NOMO-1 treated with dmso at 0.1 percent for 144 hours (cell line): ENCODE measurements around the gene DGKD.
"Not testable (repeated sequence)": the region's sequence is repeated elsewhere in the genome, so short reads cannot be mapped to it uniquely, and the experiment has no call there.

Experiments
- DNase-seq: peaks from one replicate; lab custom pipeline; 2025; ENCODE audit not compliant: unreplicated experiment; lab: John Stamatoyannopoulos, UW

DGKD gene

DNA sequence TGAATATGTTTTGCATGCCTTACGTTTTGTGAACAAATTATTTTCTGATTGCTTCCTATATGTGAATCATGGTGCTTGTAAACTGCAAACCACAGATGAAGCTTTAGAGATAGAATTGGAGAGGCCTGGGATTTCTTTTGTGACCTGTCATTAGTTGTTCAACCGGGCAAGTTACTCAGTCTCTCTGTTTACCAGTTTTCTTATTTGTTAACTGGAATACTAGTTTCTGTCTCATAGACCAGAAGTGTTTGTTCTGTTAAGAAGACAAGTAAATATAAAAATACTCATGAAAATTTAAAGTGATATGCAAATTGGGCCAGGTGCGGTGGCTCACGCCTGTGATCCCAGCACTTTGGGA, 27.3 kb downstream of the DGKD start:
- no peak for DNase-seq

GRCh38 chr2:233384015-233384414, 29.7 kb downstream of the DGKD start:
- no peak for DNase-seq

- DNase-seq, result no peak
These were observed 30.7 kb downstream of the DGKD start for GRCh38 chr2:233384811-233385488.

DNA sequence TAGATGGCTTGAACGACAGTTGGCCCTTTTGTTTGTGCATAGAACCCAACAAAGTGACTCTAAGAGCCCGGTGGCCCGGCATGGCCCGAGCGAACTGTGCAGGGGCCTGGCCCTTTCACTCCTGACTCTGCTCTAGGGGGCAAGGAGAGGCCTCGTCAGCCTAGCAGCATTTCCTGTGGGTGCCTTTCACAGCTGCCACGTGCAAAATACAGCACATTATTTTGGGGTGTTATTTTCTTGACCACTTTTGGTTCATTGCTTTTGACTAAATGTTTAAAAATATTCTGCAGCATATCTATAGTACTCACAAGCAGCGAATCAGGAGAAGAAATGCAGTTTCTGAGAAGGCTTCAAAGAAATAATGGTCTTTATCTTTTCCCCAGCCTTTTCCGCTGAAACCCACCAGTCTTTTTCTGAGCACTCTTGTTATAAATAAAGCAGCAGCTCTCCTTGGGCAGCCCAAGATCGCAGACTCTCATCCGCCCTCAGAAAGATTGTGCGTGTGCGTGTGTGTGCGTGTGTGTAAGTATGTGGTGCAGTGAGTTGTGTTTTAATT, 31.3 kb downstream of the DGKD start:
- no peak for DNase-seq

GRCh38 chr2:233386382-233387041, 32.2 kb downstream of the DGKD start:
- DNase-seq, result no peak

DNA sequence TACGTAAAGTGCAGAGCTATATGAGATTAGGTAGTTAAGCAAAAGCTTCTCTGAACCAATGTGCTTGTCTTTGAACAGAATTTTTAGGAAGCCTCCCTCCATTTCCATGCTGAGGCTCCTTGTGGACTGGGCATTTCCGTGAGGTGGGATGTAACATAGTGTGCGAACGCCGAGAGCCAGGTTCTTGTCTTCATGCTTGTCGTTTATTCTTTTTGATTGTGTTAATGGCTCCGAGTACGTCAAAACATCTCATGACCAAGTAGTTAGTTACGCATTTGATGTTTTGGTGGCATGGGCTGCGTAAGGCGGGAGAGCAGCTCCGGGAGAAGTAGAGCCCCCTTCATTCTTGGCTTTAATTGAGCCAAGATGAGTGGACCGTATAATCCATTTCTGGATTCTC, 32.9 kb downstream of the DGKD start:
- no peak for DNase-seq

- no peak for DNase-seq
These were observed 33.6 kb downstream of the DGKD start for GRCh38 chr2:233387667-233388528.

DNA sequence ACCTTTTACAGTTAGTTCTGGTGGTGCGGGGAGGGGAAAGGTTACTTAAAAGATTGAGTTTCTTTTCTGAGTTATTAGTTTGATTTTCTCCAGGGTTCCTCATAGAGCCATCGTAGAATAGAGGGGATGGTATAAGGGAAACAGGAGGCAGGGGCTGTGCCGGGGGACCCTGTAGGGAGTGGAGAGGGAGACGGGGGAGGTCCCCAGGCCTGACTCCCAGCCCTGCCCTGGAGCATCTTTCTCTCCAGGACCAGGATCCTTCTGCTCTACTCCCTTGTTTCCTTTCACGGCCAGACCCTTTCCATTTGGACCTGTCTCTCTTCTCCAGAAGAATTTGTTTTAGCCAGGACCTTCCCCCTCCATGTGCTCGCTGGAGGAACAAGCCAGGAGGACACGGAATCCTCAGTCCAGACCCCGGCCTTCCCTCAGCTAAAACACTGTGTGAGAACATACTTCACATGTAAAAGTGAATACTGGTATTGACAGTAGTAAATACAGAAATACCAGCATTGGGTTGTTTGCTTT, 35.4 kb downstream of the DGKD start:
- DNase-seq, result no peak

GRCh38 chr2:233395687-233396086, 41.4 kb downstream of the DGKD start:
- no peak for DNase-seq

DNA sequence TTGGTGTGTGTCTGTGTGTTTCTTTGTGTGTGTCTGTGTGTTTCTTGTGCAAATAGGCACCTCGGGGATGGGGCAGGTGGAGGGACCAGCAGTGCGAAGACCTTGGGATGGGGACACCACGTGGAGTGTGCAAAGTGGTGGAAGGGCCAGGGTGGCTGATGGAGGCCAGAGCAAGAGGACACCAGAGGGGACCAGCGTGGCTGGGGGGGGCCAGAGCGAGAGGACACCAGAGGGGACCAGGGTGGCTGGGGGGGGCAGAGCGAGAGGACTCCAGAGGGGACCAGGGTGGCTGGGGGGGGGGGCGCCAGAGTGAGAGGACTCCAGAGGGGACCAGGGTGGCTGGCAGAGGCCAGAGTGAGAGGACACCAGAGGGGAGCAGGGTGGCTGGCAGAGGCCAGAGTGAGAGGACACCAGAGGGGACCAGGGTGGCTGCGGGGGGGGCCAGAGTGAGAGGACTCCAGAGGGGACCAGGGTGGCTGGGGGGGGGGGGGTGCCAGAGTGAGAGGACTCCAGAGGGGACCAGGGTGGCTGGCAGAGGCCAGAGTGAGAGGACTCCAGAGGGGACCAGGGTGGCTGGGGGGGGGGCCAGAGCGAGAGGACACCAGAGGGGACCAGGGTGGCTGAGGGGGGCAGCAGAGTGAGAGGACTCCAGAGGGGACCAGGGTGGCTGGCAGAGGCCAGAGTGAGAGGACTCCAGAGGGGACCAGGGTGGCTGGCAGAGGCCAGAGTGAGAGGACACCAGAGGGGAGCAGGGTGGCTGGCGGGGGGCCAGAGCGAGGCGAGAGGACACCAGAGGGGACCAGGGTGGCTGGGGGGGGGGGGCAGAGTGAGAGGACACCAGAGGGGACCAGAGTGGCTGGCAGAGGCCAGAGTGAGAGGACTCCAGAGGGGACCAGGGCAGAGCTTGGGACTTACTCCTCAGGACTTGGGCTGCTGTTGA, 42.7 kb downstream of the DGKD start:
- not testable (repeated sequence) for DNase-seq

DNA sequence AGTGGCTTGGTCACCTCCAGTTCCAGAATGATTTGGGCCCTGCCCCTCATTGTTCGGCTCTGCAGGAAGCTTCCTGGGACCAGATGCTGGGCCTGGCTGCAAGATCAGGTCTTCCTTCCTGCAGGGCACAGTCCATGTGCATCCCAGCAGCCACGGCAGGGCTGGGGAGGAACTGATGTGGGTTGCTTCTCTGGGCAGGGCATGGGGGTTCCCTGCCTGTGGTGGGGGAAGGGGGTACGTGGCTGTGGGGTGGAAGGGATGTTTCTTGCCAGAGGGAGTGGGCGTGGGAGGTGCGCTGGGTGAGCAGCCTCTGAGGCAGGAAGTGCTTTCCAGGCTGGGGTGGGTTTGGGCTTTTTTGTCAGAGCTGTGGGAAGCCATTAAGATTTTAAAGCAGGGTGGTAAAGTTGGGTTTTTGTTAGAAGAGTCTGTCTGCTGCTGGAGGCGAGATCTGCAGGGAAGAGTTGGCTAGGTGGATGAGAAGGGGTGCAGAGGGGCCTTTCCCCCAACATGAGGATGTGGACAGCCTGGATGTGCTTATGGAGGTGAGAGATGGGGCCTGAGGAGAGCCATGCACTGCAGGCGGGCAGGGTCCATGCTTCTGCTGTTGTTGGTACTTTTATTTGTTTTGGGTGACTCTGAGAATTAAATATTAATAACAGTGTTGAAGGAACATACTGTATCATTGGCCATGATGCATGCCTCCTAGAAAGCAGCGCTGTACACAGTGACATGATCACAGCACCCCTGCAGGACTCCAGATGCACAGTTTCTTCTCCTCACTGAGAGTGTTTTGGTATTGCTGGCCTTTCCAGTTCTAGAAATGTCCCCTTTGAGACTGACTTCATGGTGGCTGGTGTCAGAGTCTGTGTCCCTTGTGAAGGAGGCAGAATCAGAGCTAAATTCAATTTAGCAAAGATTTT, 45.3 kb downstream of the DGKD start:
- no peak for DNase-seq

- no peak for DNase-seq
These were observed 46.0 kb downstream of the DGKD start for GRCh38 chr2:233400341-233400740.

DNA sequence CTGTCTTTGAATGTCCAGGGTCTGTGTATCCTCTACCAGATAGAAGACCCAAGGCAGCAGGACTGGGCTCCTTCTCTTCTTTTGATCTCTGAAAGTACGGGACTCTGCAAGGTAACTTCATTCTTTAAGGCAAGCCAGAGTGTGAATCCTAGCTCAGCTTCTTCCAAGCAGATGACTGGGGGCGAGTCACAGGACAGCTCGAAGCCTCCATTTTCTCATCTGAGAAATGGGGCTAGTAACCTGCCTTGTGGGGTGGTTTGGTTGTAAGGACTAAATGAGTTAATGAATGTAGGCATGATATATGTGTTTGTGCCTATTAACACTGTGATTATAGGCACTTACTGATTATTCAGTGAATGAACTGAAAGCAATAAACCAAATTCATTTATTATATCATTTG, 46.7 kb downstream of the DGKD start:
- no peak for DNase-seq

GRCh38 chr2:233402346-233402745, 48.1 kb downstream of the DGKD start:
- no peak for DNase-seq

DNA sequence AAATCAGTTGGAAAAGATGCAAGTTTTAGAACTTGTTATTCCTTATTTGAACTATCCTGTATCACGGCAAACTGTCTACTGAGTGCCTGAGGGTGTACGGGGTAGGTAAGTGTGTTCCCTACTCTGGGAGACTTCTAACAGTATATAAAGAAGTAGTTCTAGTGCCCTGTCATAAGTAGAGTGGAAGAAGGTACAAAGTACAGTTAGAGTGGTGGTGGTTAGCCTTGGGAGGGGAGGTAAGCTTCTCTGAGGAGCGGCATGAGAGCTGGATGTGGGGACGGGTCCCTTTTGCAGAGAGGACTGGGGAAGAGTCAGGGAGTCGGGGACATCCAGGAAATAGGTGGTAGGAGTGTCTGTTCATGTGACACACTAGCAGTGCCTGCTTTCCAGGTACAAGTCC, 48.5 kb downstream of the DGKD start:
- no peak for DNase-seq

GRCh38 chr2:233404222-233404621, 49.9 kb downstream of the DGKD start:
- DNase-seq, result peak; percentile 25

GRCh38 chr2:233406865-233407264, 52.6 kb downstream of the DGKD start:
- no peak for DNase-seq

GRCh38 chr2:233407771-233408181, 53.5 kb downstream of the DGKD start:
- no peak for DNase-seq
